ENCODE measurements around the gene TASOR2.
A peak's percentile ranks its signal among the peaks of the same experiment; 100 is the strongest.

Gene TASOR2

DNA sequence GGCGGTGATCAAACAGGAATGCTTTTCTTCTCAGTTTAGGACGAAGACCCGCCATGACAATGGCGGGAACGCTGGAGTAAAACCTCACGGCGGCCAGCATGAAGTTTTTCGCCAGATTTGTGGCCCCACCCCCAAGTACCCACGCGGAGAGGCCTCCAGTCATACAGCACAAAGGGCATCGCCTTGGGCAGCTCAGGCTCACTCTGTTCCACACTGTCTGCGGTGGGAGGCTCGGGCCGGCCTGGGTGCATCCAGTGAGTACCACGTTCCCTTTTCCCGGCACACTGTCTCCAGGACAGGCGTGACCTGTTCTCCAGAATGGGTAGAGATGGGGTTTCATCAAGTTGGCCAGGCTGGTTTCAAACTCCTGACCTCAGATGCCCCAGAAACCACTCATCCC is 45.6 kb upstream of the TASOR2 start:
- H3K4ac ChIP-seq (ENCODE audit: low read length) = no peak overlapping the region
- DNase-seq (ENCODE audit: low spot score) = no peak
- H2BK15ac ChIP-seq (ENCODE audit: low read length) = no peak overlapping the region
- no peak overlapping the region for H2BK5ac ChIP-seq (ENCODE audit: low read length)
- no peak overlapping the region for H4K8ac ChIP-seq (ENCODE audit: low read depth, low read length)
- no peak overlapping the region for H3K14ac ChIP-seq (ENCODE audit: low read length)
- H3K18ac ChIP-seq (ENCODE audit: low read length) = peak overlapping the region; percentile 46
- H3K36me3 ChIP-seq (replicated peaks in 1 of 2; ENCODE audit: control insufficient read depth in 2 of 2, insufficient read depth in 2 of 2, low read length in 2 of 2) = peaks cover 15 to 33% of the 10 kb centered on the region in 2 donors
- H2AK5ac ChIP-seq (ENCODE audit: low read depth, low read length) = no peak overlapping the region
- H3K27me3 ChIP-seq (ENCODE audit: control insufficient read depth in 3 of 3, insufficient read depth in 3 of 3, low read depth in 1 of 3, low read length in 3 of 3) = no peaks in the 10 kb centered on the region
- H3K9ac ChIP-seq (ENCODE audit: low read depth, low read length, poor library complexity) = no peak overlapping the region
- H3K79me1 ChIP-seq (ENCODE audit: low read depth, low read length) = no peaks in the 10 kb centered on the region
- WGBS, 2 donors (ENCODE audit: extremely low coverage in 2 of 2, insufficient read length in 2 of 2, insufficient replicate concordance in 1 of 2) = no CpG with 5 or more reads among the region's 17 CpGs
- no peaks in the 10 kb centered on the region for H3K4me1 ChIP-seq (ENCODE audit: control insufficient read depth in 2 of 2, insufficient read depth in 1 of 2, low read depth in 1 of 2, low read length in 2 of 2)
- no peak overlapping the region for H3K4me3 ChIP-seq (ENCODE audit: low read length in 2 of 2)
- no peak overlapping the region for H2AFZ ChIP-seq (ENCODE audit: low read length)
- H3K9me3 ChIP-seq (replicated peaks in 1 of 2; ENCODE audit: control insufficient read depth in 2 of 2, insufficient read depth in 1 of 2, low read depth in 1 of 2, low read length in 2 of 2) = no peaks in the 10 kb centered on the region
- H3K4me2 ChIP-seq (ENCODE audit: insufficient read depth, low read length, poor library complexity, severe bottlenecking) = no peak overlapping the region
- no peak overlapping the region for H3K27ac ChIP-seq (replicated peaks; ENCODE audit: low read length)
- no peak overlapping the region for H3K23ac ChIP-seq (ENCODE audit: low read depth, low read length, poor library complexity)
- H2BK120ac ChIP-seq (ENCODE audit: low read depth, low read length) = no peak overlapping the region
- H2BK12ac ChIP-seq (ENCODE audit: low read length) = no peak overlapping the region
- no peak overlapping the region for H4K91ac ChIP-seq (ENCODE audit: low read depth, low read length, poor library complexity)

DNA sequence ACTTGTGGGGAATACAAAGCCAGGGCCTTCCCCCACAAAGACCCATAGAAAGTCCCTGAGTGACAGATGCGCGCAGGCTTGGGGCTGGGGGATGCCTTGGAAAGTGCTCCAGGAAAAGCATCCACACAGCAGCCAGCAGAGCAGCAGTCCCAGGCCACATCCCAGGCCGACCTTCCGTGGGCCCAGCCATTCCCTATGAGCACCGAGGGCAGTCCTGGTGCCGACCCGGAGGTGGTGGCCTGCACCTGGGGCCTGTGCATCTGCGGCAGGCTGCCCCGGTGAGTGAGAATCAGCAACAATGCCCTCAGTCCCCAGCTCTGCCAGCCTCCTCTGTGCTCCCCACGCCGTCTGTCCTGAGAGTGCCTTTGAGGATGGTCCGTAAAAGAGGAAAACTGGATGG is 44.6 kb upstream of the TASOR2 start:
- Histone ChIP-seq H2BK12ac (ENCODE audit: low read length) (no peak overlapping the region), H3K27me3 (ENCODE audit: control insufficient read depth in 3 of 3, insufficient read depth in 3 of 3, low read depth in 1 of 3, low read length in 3 of 3) (no peaks in the 10 kb centered on the region), H2AFZ (ENCODE audit: low read length) (no peak overlapping the region), H4K8ac (ENCODE audit: low read depth, low read length) (no peak overlapping the region), H3K9me3 (replicated peaks in 1 of 2; ENCODE audit: control insufficient read depth in 2 of 2, insufficient read depth in 1 of 2, low read depth in 1 of 2, low read length in 2 of 2) (no peaks in the 10 kb centered on the region), H2BK15ac (ENCODE audit: low read length) (no peak overlapping the region), H3K4ac (ENCODE audit: low read length) (no peak overlapping the region), H2BK120ac (ENCODE audit: low read depth, low read length) (no peak overlapping the region), H3K4me1 (ENCODE audit: control insufficient read depth in 2 of 2, insufficient read depth in 1 of 2, low read depth in 1 of 2, low read length in 2 of 2) (no peaks in the 10 kb centered on the region), H3K36me3 (replicated peaks in 1 of 2; ENCODE audit: control insufficient read depth in 2 of 2, insufficient read depth in 2 of 2, low read length in 2 of 2) (peaks cover 18 to 33% of the 10 kb centered on the region in 2 donors), H3K4me2 (ENCODE audit: insufficient read depth, low read length, poor library complexity, severe bottlenecking) (no peak overlapping the region), H3K27ac (replicated peaks; ENCODE audit: low read length) (no peak overlapping the region), H3K4me3 (ENCODE audit: low read length in 2 of 2) (no peak overlapping the region), H3K23ac (ENCODE audit: low read depth, low read length, poor library complexity) (no peak overlapping the region), H2AK5ac (ENCODE audit: low read depth, low read length) (no peak overlapping the region), H4K91ac (ENCODE audit: low read depth, low read length, poor library complexity) (no peak overlapping the region), H3K14ac (ENCODE audit: low read length) (no peak overlapping the region), H3K18ac (ENCODE audit: low read length) (no peak overlapping the region), H3K9ac (ENCODE audit: low read depth, low read length, poor library complexity) (peak overlapping the region; percentile 32), H2BK5ac (ENCODE audit: low read length) (no peak overlapping the region), H3K79me1 (ENCODE audit: low read depth, low read length) (no peaks in the 10 kb centered on the region)
- no peak for DNase-seq (ENCODE audit: low spot score)
- no CpG with 5 or more reads among the region's 12 CpGs for WGBS, 2 donors (ENCODE audit: extremely low coverage in 2 of 2, insufficient read length in 2 of 2, insufficient replicate concordance in 1 of 2)

DNA sequence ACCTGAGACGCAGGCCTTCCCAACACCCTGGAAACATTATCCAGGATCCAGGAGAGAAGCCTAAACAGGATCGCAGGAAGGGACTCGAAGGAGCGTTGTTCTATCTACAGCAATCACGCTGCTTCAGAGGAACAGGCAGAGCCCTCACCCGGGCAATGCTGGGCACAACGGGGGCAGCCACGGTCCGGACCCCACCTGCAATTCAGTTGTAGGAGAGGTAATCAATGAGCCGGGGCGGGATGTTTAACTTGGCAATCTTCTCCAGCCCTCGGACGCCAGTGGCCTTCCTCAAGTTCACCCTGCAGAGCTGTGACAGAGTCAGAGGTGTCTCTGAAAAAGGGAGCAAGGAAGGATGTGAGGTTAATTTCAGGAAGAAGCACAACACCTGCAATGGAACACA is 44.1 kb upstream of the TASOR2 start:
- Histone ChIP-seq H2AK5ac (ENCODE audit: low read depth, low read length) (no peak overlapping the region), H2BK120ac (ENCODE audit: low read depth, low read length) (no peak overlapping the region)

DNA sequence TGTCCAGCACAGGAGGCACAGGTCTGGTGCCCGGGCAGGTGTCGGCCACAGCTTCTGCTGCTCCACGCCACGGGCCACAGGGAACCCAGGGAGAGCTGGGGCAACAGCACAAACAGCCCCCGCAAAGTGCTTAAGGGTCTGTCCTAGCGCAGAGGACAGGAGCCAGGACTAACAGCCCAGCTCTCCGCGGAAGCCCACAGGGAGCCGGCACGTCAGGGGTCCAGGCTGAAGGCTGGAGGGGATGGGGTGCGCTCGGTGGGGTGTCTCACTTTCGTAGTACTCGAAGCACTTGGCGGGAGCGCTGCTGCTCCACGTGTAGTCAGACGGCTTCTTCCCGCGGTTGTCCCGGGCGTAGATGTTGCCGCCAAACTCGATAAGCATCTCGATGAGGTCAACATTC is 43.1 kb upstream of the TASOR2 start:
- Histone ChIP-seq H3K9ac (ENCODE audit: low read depth, low read length, poor library complexity) (no peak overlapping the region), H3K4me1 (ENCODE audit: control insufficient read depth in 2 of 2, insufficient read depth in 1 of 2, low read depth in 1 of 2, low read length in 2 of 2) (peaks cover 0 to 1% of the 10 kb centered on the region in 2 donors), H2AK5ac (ENCODE audit: low read depth, low read length) (no peak overlapping the region), H3K23ac (ENCODE audit: low read depth, low read length, poor library complexity) (no peak overlapping the region), H2BK12ac (ENCODE audit: low read length) (no peak overlapping the region), H3K4me2 (ENCODE audit: insufficient read depth, low read length, poor library complexity, severe bottlenecking) (no peak overlapping the region), H4K8ac (ENCODE audit: low read depth, low read length) (no peak overlapping the region), H3K27ac (replicated peaks; ENCODE audit: low read length) (no peak overlapping the region), H3K4me3 (ENCODE audit: low read length in 2 of 2) (no peak overlapping the region), H2AFZ (ENCODE audit: low read length) (no peak overlapping the region), H4K91ac (ENCODE audit: low read depth, low read length, poor library complexity) (no peak overlapping the region), H3K27me3 (ENCODE audit: control insufficient read depth in 3 of 3, insufficient read depth in 3 of 3, low read depth in 1 of 3, low read length in 3 of 3) (no peaks in the 10 kb centered on the region), H3K9me3 (replicated peaks in 1 of 2; ENCODE audit: control insufficient read depth in 2 of 2, insufficient read depth in 1 of 2, low read depth in 1 of 2, low read length in 2 of 2) (no peaks in the 10 kb centered on the region), H3K4ac (ENCODE audit: low read length) (no peak overlapping the region), H2BK15ac (ENCODE audit: low read length) (no peak overlapping the region), H3K79me1 (ENCODE audit: low read depth, low read length) (no peaks in the 10 kb centered on the region), H3K18ac (ENCODE audit: low read length) (no peak overlapping the region), H2BK120ac (ENCODE audit: low read depth, low read length) (no peak overlapping the region), H2BK5ac (ENCODE audit: low read length) (no peak overlapping the region), H3K36me3 (replicated peaks in 1 of 2; ENCODE audit: control insufficient read depth in 2 of 2, insufficient read depth in 2 of 2, low read length in 2 of 2) (peaks cover 18 to 33% of the 10 kb centered on the region in 2 donors), H3K14ac (ENCODE audit: low read length) (no peak overlapping the region)
- no CpG with 5 or more reads among the region's 25 CpGs for WGBS, 2 donors (ENCODE audit: extremely low coverage in 2 of 2, insufficient read length in 2 of 2, insufficient replicate concordance in 1 of 2)
- DNase-seq (ENCODE audit: low spot score) = no peak

More for the DNA sequence above, 44.1 kb upstream of the TASOR2 start:
- H3K9ac ChIP-seq (ENCODE audit: low read depth, low read length, poor library complexity) = peak overlapping the region; percentile 32
- H3K18ac ChIP-seq (ENCODE audit: low read length) = no peak overlapping the region
- no CpG with 5 or more reads among the region's 13 CpGs for WGBS, 2 donors (ENCODE audit: extremely low coverage in 2 of 2, insufficient read length in 2 of 2, insufficient replicate concordance in 1 of 2)
- H3K4me2 ChIP-seq (ENCODE audit: insufficient read depth, low read length, poor library complexity, severe bottlenecking) = no peak overlapping the region
- no peak for DNase-seq (ENCODE audit: low spot score)
- H4K8ac ChIP-seq (ENCODE audit: low read depth, low read length) = no peak overlapping the region
- peaks cover 18 to 33% of the 10 kb centered on the region in 2 donors for H3K36me3 ChIP-seq (replicated peaks in 1 of 2; ENCODE audit: control insufficient read depth in 2 of 2, insufficient read depth in 2 of 2, low read length in 2 of 2)
- no peaks in the 10 kb centered on the region for H3K4me1 ChIP-seq (ENCODE audit: control insufficient read depth in 2 of 2, insufficient read depth in 1 of 2, low read depth in 1 of 2, low read length in 2 of 2)
- no peak overlapping the region for H2BK12ac ChIP-seq (ENCODE audit: low read length)
- H3K4me3 ChIP-seq (ENCODE audit: low read length in 2 of 2) = no peak overlapping the region
- no peak overlapping the region for H2BK5ac ChIP-seq (ENCODE audit: low read length)
- no peaks in the 10 kb centered on the region for H3K27me3 ChIP-seq (ENCODE audit: control insufficient read depth in 3 of 3, insufficient read depth in 3 of 3, low read depth in 1 of 3, low read length in 3 of 3)
- no peaks in the 10 kb centered on the region for H3K79me1 ChIP-seq (ENCODE audit: low read depth, low read length)
- H3K9me3 ChIP-seq (replicated peaks in 1 of 2; ENCODE audit: control insufficient read depth in 2 of 2, insufficient read depth in 1 of 2, low read depth in 1 of 2, low read length in 2 of 2) = no peaks in the 10 kb centered on the region
- H2BK15ac ChIP-seq (ENCODE audit: low read length) = no peak overlapping the region
- H3K4ac ChIP-seq (ENCODE audit: low read length) = no peak overlapping the region
- no peak overlapping the region for H4K91ac ChIP-seq (ENCODE audit: low read depth, low read length, poor library complexity)
- no peak overlapping the region for H2AFZ ChIP-seq (ENCODE audit: low read length)
- H3K27ac ChIP-seq (replicated peaks; ENCODE audit: low read length) = no peak overlapping the region
- no peak overlapping the region for H3K14ac ChIP-seq (ENCODE audit: low read length)
- no peak overlapping the region for H3K23ac ChIP-seq (ENCODE audit: low read depth, low read length, poor library complexity)
